Mucosa of descending colon (tissue), 3 donors: ENCODE measurements around the gene PEX19. TPM values are rescaled to one million over a fixed set of nuclear protein-coding genes. Genes with fewer than 3 reads are reported as not detected.

Source experiments
- ATAC-seq: fragments of 200-7000 bp; cut with Tn5 transposase; one replicate; pipeline ENCODE4 v1.9.1; 2020; ENCODE audit warnings: mild to moderate bottlenecking, moderate library complexity
- DNase-seq, 3 donors: peaks; one replicate each; pipeline ENCODE4 v3.0.0-alpha.2; 2020
- H3K36me3 ChIP-seq: fragments of 200-600 bp; one replicate; pipeline ENCODE4 v1.8.0; 2021; ENCODE audit warnings: low read depth, mild to moderate bottlenecking
- H3K4me1 ChIP-seq: fragments of 200-600 bp; one replicate; pipeline ENCODE4 v1.8.0; 2021; ENCODE audit warnings: low read depth, mild to moderate bottlenecking
- H3K4me3 ChIP-seq: fragments of 200-600 bp; one replicate; pipeline ENCODE4 v1.8.0; 2021; ENCODE audit warnings: mild to moderate bottlenecking
- H3K9me3 ChIP-seq: fragments of 200-600 bp; one replicate; pipeline ENCODE4 v1.8.0; 2021; ENCODE audit warnings: mild to moderate bottlenecking
- intact Hi-C, 2 donors: fragments of 100-400 bp; cut with DNase I in 1 of 2; cut with micrococcal nuclease in 1 of 2; formaldehyde crosslinking; loops; one replicate each; pipeline versions ENCODE4 v1.11.0 to v1.11.1; 2022; cut with DNase I, micrococcal nuclease
- total RNA-seq, 3 donors: library from RNA; stranded (reverse); fragmentation: NEBNext Ultra II Directional in 2 of 3; extraction: Animal tissue kit (Norgen Biotek cat#: 25700) in 2 of 3; gene quantifications; one replicate each; pipeline versions ENCODE4 v1.2.1 to v1.2.4, GENCODE V29; 2021 to 2023
- TF ChIP-seq, protein P1 (sequence below): fragments of 200-600 bp; IDR thresholded peaks from one replicate; pipeline ENCODE4 v1.8.0; 2022; ENCODE audit warnings: antibody characterized with exemption, mild to moderate bottlenecking
- donor health status: DM: no; HTN: no; CAD: no; lungs with moderate emphysema.
- donor health status: DM: no; HTN: no; CAD: no.
- donor health status: DM: no; HTN: yes; CAD: no.

PEX19 gene
- total RNA-seq, 3 donors from 2014 or later: 53.7 to 82.0 (median 76.3) TPM

DNA sequence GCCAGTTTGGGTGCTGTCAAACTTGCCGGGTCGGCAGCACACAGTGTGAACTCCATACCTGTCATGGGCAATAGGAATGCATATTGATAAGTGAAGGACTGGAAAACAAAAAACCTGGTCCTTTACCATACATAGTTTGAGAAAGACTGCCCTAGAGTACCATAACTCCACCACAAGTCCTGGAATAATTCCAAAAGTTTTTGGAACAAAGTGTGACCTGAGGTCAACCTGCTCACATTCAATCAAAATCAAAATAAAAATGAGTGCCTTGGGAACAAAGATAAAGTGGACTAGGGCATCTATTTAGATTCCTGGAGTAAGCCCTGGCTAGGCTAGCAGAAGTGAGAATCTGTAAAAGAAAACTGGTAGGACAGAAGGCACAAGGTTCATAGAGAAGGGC, 7.6 kb downstream of the PEX19 start:
- ATAC-seq (no peak), DNase-seq (no peak)
- no peaks in the 10 kb centered on the region for H3K4me1 ChIP-seq
- H3K9me3 ChIP-seq: no peaks in the 10 kb centered on the region
- TF ChIP-seq, protein P1, sequence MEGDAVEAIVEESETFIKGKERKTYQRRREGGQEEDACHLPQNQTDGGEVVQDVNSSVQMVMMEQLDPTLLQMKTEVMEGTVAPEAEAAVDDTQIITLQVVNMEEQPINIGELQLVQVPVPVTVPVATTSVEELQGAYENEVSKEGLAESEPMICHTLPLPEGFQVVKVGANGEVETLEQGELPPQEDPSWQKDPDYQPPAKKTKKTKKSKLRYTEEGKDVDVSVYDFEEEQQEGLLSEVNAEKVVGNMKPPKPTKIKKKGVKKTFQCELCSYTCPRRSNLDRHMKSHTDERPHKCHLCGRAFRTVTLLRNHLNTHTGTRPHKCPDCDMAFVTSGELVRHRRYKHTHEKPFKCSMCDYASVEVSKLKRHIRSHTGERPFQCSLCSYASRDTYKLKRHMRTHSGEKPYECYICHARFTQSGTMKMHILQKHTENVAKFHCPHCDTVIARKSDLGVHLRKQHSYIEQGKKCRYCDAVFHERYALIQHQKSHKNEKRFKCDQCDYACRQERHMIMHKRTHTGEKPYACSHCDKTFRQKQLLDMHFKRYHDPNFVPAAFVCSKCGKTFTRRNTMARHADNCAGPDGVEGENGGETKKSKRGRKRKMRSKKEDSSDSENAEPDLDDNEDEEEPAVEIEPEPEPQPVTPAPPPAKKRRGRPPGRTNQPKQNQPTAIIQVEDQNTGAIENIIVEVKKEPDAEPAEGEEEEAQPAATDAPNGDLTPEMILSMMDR: no peak
- no peaks in the 10 kb centered on the region for H3K36me3 ChIP-seq
- intact Hi-C loops: no loop called here
- H3K4me3 ChIP-seq: no peak overlapping the region

DNA sequence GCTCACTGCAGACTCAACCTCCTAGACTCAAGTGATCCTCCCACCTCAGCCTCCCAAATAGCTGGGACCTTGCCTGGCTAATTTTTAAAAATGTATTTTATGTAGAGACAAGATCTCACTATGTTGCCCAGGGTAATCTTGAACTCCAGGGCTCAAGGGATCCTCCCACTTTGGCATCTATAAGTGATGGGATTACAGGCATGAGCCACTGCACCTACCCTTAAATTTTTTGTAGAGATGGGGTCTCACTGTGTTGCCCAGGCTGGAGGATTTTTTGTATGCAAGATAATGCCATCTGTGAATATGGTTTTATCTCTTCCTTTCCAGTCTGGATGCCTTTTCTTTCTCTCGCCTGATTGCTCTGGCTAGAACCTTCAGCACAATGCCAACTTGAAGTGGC, 13.9 kb downstream of the PEX19 start:
- H3K4me1 ChIP-seq: no peaks in the 10 kb centered on the region
- H3K4me3 ChIP-seq: no peak overlapping the region
- TF ChIP-seq, protein P1: no peak
- intact Hi-C loops: no loop called here
- ATAC-seq: no peak
- no peaks in the 10 kb centered on the region for H3K36me3 ChIP-seq
- DNase-seq: no peak
- no peaks in the 10 kb centered on the region for H3K9me3 ChIP-seq

DNA sequence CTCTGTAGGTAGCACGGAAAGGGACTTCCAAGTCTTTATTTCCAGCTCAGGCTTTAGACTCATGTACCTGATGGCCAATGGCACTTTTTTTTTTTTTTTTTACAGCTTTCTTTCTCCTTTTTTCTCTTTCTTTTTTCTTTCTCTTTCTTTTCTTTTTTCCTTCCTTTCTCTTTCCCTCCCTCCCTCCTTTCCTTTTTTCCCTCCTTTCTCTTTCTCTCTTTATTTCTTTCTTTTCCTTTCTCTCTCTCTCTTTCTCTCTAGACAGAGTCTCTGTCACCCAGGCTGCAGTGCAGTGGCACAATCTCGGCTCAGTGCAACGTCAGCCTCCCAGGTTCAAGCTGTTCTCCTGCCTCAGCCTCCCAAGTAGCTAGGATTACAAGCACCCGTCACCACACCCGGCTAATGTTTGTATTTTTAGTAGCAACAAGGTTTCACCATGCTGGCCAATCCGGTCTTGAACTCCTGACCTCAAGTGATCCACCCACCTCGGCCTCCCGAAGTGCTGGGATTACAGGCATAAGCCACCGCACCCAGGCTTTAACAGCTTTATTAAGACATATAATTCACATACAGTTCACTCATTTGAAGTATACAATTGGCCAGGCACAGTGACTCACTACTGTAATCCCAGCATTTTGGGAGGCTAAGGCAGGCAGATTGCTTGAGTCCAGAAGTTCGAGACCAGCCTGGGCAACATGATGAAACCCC, 17.5 kb downstream of the PEX19 start:
- Histone ChIP-seq H3K9me3 (no peaks in the 10 kb centered on the region), H3K36me3 (no peaks in the 10 kb centered on the region), H3K4me3 (no peak overlapping the region), H3K4me1 (peaks cover 4% of the 10 kb centered on the region)
- intact Hi-C loops: no loop called here
- ATAC-seq (peak; percentile 77), DNase-seq (peak in 2 of 3 donors; percentile 21 to 42)
- TF ChIP-seq, protein P1: no peak

DNA sequence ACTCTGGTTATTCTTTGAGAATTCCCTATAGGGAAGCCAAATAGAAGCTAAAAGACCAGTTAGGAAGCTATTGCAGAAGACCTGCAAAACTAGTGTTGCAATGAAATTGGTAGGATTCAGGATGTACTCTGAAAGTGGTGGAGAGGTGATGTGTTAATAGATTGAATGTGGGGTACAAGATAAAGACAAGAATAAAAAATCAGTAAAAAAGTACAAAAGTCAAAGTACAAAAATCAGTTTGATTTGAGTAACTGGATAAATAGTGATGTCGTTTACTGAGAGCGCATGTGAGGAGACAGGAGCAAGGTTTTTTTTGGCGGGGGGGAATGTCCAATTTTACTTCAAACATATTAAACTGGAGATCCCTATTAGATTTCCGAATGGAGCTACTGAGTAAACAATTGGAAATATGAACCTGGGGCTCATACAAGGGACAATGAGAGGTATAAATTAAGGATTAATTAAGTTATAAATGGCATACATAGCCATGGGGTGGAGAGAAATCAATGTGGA, 20.1 kb downstream of the PEX19 start:
- ATAC-seq (no peak), DNase-seq (no peak)
- Histone ChIP-seq H3K9me3 (no peaks in the 10 kb centered on the region), H3K4me3 (no peak overlapping the region), H3K4me1 (peaks cover 8% of the 10 kb centered on the region), H3K36me3 (no peaks in the 10 kb centered on the region)
- TF ChIP-seq, protein P1: no peak
- intact Hi-C loops: no loop called here

DNA sequence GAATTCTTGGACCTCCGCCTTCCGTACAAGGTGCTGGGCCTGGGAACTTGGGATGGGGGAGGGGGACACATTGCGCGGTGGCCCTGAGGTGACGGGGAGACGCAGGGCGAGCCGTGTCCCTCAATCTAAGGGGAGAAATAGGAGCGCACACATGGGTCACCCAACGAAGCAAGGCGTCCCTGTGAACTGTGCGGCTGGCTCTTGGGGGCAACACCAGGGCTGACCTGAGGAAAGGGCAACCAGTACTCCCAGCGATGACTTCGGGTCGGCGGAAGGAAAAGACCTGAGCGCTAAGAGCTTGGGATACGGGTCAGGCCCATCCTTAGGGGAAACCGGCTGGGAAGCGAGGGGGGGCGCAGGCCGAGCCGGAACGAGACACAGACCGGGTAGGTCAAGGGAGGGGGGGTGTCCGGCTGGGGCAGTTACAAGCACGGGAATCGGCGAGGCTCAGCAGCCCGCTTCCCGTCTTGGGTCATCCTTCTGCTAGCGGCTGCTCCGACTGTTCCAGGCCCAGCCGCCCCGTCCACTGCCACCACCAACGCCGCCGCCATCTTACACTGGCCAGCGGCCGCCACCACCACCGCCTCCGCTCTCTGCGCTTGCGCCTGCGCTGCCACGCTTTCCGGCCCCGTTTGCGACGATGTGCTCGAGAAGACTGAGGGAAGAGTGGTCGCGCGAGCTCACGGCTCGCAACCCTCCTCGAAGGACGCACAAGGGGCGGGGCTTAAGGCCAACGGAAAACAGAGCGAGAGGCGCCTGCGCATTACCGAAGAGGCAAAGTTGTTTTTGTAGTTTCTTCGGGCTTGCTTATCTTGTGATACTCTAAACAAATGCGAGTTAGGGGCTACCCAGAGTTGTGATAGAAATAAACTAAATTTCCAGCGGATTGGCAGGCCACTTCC, 22.8 kb downstream of the PEX19 start, which contains the start of gene DCAF8:
TSS of gene DCAF8 (minus strand) at position 657 of the 902 bp plus-strand sequence. CDS start 18,541 bp downstream, outside the sequence.
- intact Hi-C loops: no loop called here
- Histone ChIP-seq H3K4me1 (peaks cover 8% of the 10 kb centered on the region), H3K4me3 (peak within 1 kb of the TSS; percentile 73), H3K9me3 (no peaks in the 10 kb centered on the region), H3K36me3 (no peaks in the 10 kb centered on the region)
- TF ChIP-seq, protein P1: no peak
- DNase-seq: peak; percentile 99
- ATAC-seq: peak; percentile 99
